ENCODE measurements around the gene ROCK2.

- TF ChIP-seq CTCF (IDR thresholded peaks at IDR 0.05) (no peak), EZH2 (IDR thresholded peaks at IDR 0.05; ENCODE audit: borderline replicate concordance, insufficient read depth, low read depth, low read length, poor library complexity, severe bottlenecking) (no peak)
Observed at GRCh38 chr2:11154923-11155380, 189.5 kb downstream of the ROCK2 start.
